NCI-H128 (cell line): ENCODE data around the gene TEDC1.
"Not testable (repeated sequence)": the region's sequence is repeated elsewhere in the genome, so short reads cannot be mapped to it uniquely, and the experiment has no call there.

Experiments
- DNase-seq: peaks from one replicate; lab custom pipeline; 2025; ENCODE audit not compliant: unreplicated experiment; lab: John Stamatoyannopoulos, UW

The TEDC1 gene

DNA sequence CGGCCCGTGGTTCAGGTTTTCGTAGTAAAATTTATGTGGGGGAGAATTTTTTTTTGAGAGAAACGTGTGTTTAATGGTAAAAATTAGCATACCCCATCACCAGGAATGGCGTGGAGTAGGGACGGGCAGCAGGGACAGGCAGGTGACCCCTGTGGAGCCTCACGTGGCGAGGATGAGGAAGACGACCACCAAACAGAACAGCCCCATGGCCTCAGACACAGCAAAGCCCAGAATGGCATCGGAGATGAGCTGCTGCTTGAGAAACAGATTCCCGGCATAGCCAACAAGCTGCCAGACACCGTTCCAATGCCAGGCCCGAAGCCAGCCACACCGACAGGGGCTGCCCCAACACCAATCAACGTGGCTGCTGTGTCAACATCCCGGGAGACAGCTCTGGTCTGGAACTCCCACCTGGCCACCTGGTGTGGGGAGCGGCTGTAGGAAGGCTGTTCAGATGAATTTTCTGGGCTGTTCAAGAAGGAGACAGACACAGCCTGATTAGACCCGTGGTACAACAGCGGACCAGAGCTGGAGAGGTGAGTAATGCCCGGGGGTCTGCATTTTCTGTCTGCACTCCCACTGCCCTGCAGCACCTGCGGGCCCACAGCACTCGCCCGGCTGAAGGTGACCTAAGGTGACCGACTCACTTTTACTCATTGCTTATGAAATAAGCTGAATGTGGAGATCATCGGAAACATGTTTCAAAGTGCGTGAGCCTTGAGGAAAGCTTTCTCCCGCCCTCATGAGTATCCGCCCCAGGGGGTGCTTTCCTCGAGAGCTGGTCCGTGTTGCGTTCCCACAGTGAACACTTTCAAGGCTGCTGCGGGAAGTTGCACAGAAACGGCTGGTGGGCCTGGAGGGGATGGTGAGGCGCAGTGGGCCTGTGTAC is 45.9 kb downstream of the TEDC1 start:
- DNase-seq = no peak

DNA sequence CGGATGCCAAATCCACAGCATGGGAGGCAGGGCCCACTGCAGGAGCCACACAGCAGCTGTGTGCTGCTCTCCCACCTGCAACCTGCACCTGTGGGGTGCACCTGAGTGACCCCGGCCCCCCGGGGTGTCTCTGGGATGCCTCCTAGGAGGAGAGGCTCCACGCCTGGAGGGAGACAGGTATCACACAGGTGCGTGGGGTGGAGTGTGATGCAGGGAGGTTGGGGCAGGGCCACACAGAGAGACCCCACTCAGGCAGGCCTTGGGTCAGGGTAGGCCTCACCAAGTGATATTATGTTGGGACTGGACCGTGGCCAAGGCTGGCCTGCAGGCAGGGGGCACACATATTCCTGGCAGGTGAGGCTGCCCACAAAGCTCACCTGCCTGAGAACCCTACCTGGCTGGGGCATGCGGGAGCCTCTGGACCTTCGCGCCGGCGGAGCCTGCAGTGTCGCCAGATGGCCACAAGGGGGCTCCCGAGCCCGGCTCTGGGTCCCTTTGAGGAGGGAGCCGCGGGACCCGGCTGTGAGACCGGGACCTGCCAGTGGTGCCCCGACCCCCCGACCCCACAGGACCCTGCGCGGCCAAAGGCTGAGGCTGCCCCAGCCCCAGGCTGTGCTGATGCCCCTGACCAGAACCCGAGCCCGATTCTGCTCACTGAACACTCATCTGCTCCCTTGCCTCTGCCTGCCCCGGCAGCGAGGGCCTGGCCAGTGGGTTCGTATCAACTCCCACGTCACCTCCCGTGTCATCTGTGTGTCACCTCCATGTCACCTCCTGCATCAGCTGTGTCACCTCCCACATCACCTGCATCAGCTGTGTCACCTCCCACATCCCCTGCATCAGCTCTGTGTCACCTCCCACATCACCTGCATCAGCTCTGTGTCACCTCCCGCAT is 46.8 kb downstream of the TEDC1 start:
- DNase-seq = no peak

- DNase-seq = no peak
Measured at GRCh38 chr14:105538481-105539049, 47.5 kb downstream of the TEDC1 start.

GRCh38 chr14:105540811-105541210 is 49.8 kb downstream of the TEDC1 start:
- no peak for DNase-seq

- DNase-seq = no peak
Measured at GRCh38 chr14:105541218-105541875, 50.3 kb downstream of the TEDC1 start.

DNA sequence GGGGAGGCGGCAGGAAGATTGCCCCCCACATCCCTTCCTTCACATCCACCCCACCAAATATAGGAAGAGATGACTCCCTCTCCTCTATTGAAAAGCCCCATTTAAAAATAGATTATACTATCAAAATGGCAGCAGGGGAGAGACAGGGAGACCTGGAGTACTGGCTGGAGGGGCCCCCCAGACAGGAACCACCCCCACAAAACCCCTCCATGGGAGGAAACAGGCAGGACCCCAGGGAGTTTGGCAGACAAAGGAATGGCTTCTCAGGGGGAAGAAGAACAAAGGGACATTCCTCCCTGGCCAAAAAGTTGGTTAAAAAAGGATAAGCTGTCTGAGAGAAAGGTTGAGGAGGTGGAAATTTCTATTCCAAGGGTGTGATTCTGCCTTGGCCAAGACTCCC is 54.6 kb downstream of the TEDC1 start:
- DNase-seq = not testable (repeated sequence)

DNA sequence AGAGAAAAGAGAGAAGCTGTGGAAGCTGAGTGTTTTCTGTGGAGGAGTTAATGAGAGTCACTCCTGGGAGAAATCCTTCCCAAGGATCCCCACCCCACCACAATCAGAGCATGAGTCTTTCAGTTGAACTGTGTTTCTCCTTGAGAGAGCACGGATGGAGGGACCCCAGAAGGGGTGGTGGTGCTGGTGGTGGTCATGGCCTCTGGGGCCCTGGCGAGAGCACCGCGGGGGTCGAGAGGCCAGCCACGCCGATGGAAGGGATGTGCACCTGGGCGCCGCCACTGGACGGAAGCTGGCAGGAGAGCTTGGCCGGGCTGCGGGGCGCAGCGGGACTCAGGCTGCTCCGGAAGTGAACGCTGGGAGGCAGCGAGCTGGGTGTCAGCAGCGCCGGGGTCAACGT is 55.4 kb downstream of the TEDC1 start:
- DNase-seq = not testable (repeated sequence)

DNA sequence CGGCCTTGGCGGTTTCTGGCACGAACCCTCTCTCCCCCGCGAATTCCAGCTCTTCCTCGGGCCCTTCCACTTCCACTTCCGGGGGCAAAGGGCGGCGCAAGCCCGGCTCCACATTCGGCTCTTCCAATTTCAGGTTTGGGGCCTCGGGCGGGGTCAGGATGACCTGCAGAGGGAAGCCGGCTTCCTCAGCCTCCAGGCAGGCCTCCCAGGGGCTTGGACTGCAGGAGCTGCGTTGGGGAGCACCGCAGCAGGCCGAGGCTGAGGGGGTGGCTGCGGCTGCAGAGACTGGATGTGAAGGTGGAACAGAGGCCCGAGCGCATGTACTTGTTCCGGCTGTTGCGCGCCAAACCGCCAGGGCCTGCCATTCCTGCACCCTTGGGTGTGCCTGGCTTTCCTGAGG is 56.0 kb downstream of the TEDC1 start:
- DNase-seq = not testable (repeated sequence)

DNA sequence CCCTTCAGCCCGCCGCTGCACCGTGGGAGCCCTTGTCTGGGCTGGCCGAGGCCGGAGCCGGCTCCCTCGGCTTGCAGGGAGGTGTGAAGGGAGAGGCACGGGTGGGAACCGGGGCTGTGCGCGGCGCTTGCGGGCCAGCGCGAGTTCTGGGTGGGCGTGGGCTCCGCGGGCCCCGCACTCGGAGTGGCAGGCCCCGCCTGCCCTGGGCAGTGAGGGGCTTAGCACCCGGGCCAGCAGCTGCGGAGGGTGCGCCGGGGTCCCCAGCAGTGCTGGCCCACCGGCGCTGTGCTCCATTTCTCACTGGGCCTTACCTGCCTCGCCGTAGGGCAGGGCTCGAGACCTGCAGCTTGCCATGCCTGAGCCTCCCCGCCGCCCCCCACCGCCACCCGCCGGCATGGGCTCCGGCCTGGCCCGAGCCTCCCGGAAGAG is 56.7 kb downstream of the TEDC1 start:
- no peak for DNase-seq
